ENCODE data around the gene PALS2.

The PALS2 gene

DNA sequence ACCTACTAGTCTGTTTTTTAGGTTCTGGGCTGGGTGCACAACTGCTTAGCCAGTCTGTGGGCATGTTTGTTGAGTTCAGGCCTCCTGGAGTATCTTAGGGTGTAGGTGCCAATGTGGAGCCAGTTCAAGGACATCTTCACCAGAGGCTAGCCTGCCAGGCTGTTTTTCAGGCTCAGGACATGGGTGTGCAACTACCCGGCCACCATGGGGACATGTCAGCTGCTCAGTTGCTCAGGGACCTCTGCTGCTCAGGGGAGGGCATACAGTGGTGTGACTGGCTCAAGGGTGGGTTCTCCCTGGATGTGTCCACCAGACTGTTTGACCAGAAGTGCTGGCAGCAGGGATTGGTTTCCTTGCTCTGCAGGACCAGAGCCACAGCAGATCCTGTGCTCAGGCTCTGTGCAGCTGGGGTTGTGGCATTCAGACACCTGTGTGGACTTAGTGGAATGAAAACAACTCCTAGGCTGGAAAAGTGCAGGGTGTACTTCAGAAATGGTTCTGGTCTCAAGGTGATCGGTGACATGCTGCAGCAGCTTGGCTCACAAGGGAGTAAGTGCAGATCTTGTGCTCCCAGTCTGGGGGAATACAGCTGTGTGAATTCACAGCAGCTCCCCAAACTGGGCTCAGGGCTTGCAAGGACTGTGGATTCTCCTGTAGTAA is 44.8 kb downstream of the PALS2 start:
- DNase-seq (ENCODE audit: low read depth) = no peak
- TF ChIP-seq, protein P1, sequence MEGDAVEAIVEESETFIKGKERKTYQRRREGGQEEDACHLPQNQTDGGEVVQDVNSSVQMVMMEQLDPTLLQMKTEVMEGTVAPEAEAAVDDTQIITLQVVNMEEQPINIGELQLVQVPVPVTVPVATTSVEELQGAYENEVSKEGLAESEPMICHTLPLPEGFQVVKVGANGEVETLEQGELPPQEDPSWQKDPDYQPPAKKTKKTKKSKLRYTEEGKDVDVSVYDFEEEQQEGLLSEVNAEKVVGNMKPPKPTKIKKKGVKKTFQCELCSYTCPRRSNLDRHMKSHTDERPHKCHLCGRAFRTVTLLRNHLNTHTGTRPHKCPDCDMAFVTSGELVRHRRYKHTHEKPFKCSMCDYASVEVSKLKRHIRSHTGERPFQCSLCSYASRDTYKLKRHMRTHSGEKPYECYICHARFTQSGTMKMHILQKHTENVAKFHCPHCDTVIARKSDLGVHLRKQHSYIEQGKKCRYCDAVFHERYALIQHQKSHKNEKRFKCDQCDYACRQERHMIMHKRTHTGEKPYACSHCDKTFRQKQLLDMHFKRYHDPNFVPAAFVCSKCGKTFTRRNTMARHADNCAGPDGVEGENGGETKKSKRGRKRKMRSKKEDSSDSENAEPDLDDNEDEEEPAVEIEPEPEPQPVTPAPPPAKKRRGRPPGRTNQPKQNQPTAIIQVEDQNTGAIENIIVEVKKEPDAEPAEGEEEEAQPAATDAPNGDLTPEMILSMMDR (IDR thresholded peaks at IDR 0.05; ENCODE audit: low read length, missing control alignments) = no peak
- H3K4me3 ChIP-seq (replicated peaks; ENCODE audit: low read depth, low read length) = no peak overlapping the region

- H3K4me3 ChIP-seq (replicated peaks; ENCODE audit: low read depth, low read length) = no peak overlapping the region
- TF ChIP-seq, protein P1 (IDR thresholded peaks at IDR 0.05; ENCODE audit: low read length, missing control alignments) = no peak
- no peak for DNase-seq (ENCODE audit: low read depth)
Observed at GRCh38 chr7:24619978-24620377, 46.7 kb downstream of the PALS2 start.

- DNase-seq (ENCODE audit: low read depth) = peak; percentile 8
- H3K4me3 ChIP-seq (replicated peaks; ENCODE audit: low read depth, low read length) = no peak overlapping the region
- TF ChIP-seq, protein P1 (IDR thresholded peaks at IDR 0.05; ENCODE audit: low read length, missing control alignments) = no peak
Observed at GRCh38 chr7:24622646-24623182, 49.5 kb downstream of the PALS2 start.
